ENCODE results near the gene CLEC4E.
A peak's percentile ranks its signal among the peaks of the same experiment; 100 is the strongest.
"Not testable (repeated sequence)": the region's sequence is repeated elsewhere in the genome, so short reads cannot be mapped to it uniquely, and the experiment has no call there.

Gene CLEC4E

GRCh38 chr12:8540831-8541230 lies at the start of gene CLEC4E:
Gene CLEC4E, minus strand, starts transcription at chr12:8540905. Its CDS starts 108 bp downstream, at chr12:8540797.
- H3K4me3 ChIP-seq (ENCODE audit: low read depth, low read length) = peak within 1 kb of the TSS; percentile 18
- DNase-seq (ENCODE audit: low read depth) = peak; percentile 62

- DNase-seq (ENCODE audit: low read depth) = no peak
- no peak overlapping the region for H3K4me3 ChIP-seq (ENCODE audit: low read depth, low read length)
- TF ChIP-seq POLR2A (IDR thresholded peaks at IDR 0.05; ENCODE audit: extremely low read depth, insufficient read length) = no peak
- TF ChIP-seq MAX (IDR thresholded peaks at IDR 0.05; ENCODE audit: low read depth, low read length) = no peak
- TF ChIP-seq MYC (IDR thresholded peaks at IDR 0.05; ENCODE audit: low read depth, low read length) = no peak
- TF ChIP-seq, protein P1, sequence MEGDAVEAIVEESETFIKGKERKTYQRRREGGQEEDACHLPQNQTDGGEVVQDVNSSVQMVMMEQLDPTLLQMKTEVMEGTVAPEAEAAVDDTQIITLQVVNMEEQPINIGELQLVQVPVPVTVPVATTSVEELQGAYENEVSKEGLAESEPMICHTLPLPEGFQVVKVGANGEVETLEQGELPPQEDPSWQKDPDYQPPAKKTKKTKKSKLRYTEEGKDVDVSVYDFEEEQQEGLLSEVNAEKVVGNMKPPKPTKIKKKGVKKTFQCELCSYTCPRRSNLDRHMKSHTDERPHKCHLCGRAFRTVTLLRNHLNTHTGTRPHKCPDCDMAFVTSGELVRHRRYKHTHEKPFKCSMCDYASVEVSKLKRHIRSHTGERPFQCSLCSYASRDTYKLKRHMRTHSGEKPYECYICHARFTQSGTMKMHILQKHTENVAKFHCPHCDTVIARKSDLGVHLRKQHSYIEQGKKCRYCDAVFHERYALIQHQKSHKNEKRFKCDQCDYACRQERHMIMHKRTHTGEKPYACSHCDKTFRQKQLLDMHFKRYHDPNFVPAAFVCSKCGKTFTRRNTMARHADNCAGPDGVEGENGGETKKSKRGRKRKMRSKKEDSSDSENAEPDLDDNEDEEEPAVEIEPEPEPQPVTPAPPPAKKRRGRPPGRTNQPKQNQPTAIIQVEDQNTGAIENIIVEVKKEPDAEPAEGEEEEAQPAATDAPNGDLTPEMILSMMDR (IDR thresholded peaks at IDR 0.05; ENCODE audit: low read depth, low read length) = no peak
Measured at GRCh38 chr12:8589679-8590078, 49.0 kb upstream of the CLEC4E start.

DNA sequence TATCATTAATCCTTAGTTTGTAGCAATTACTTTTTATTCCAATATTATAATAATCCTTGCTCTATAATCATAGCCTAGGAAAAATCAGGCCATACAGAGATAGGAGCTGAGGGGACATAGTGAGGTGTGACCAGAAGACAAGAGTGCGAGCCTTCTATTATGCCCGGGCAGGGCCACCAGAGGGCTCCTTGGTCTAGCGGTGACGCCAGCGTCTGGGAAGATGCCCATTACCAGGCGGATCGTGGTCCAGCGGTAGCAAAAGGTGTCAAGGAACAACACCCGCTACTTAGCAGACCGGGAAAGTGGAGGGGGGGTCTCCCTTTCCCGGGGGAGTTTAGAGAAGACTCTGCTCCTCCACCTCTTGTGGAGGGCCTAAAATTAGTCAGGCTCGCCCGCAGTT lies 43.8 kb upstream of the CLEC4E start:
- not testable (repeated sequence) for H3K4me3 ChIP-seq (ENCODE audit: low read depth, low read length); DNase-seq (ENCODE audit: low read depth)

DNA sequence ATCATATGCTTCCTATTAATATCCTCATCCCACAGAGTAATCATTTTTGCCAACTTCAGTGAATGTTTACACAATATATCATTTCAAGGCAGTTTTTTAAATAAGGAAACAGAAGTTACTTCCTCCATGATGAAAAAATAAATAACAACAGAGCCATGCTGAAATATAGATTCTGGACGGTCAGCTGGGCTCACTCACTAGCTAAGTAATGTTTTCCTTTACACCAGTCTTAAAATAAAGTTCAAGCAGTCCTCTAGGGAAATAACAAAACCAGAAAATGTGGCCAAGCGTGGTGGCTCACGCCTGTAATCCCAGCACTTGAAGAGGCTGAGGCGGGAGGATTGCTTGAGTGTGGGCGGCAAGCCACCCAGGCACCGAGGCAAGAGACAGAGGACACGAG lies 43.3 kb upstream of the CLEC4E start:
- DNase-seq (ENCODE audit: low read depth) = peak; percentile 24
- no peak for TF ChIP-seq POLR2A (IDR thresholded peaks at IDR 0.05; ENCODE audit: extremely low read depth, insufficient read length)
- TF ChIP-seq, protein P1 (IDR thresholded peaks at IDR 0.05; ENCODE audit: low read depth, low read length) = no peak
- no peak for TF ChIP-seq MAX (IDR thresholded peaks at IDR 0.05; ENCODE audit: low read depth, low read length)
- no peak for TF ChIP-seq MYC (IDR thresholded peaks at IDR 0.05; ENCODE audit: low read depth, low read length)
- H3K4me3 ChIP-seq (ENCODE audit: low read depth, low read length) = no peak overlapping the region

- DNase-seq (ENCODE audit: low read depth) = peak; percentile 18
- no peak for TF ChIP-seq MAX (IDR thresholded peaks at IDR 0.05; ENCODE audit: low read depth, low read length)
- TF ChIP-seq, protein P1 (IDR thresholded peaks at IDR 0.05; ENCODE audit: low read depth, low read length) = no peak
- no peak for TF ChIP-seq POLR2A (IDR thresholded peaks at IDR 0.05; ENCODE audit: extremely low read depth, insufficient read length)
- no peak for TF ChIP-seq MYC (IDR thresholded peaks at IDR 0.05; ENCODE audit: low read depth, low read length)
- no peak overlapping the region for H3K4me3 ChIP-seq (ENCODE audit: low read depth, low read length)
Measured at GRCh38 chr12:8581098-8581784, 40.5 kb upstream of the CLEC4E start.

GRCh38 chr12:8577879-8578278 lies 37.2 kb upstream of the CLEC4E start:
- H3K4me3 ChIP-seq (ENCODE audit: low read depth, low read length) = no peak overlapping the region
- TF ChIP-seq POLR2A (IDR thresholded peaks at IDR 0.05; ENCODE audit: extremely low read depth, insufficient read length) (no peak), MAX (IDR thresholded peaks at IDR 0.05; ENCODE audit: low read depth, low read length) (no peak)
- TF ChIP-seq, protein P1 (IDR thresholded peaks at IDR 0.05; ENCODE audit: low read depth, low read length) = no peak

DNA sequence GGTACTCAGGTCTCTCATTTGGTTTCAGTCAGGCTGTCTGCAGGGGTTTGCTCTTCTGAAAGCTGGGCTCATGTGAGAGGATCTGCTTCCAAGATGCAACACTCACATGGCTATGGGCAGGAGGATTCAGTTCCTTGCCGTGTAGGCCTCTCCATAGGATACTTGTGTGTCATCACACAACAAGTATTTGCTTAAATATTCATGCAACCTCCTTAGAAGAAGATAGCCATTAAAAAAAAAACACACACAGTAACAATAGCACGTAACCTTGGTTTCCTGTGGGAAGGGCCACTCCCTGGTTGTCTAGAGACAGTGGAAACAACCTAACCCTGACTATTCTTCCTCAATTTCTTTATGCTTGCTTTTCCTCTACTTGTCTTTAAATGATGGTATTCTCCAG lies 31.8 kb upstream of the CLEC4E start:
- H3K4me3 ChIP-seq (ENCODE audit: low read depth, low read length) = no peak overlapping the region
- no peak for TF ChIP-seq MYC (IDR thresholded peaks at IDR 0.05; ENCODE audit: low read depth, low read length)
- no peak for TF ChIP-seq MAX (IDR thresholded peaks at IDR 0.05; ENCODE audit: low read depth, low read length)
- TF ChIP-seq, protein P1 (IDR thresholded peaks at IDR 0.05; ENCODE audit: low read depth, low read length) = no peak
- no peak for TF ChIP-seq POLR2A (IDR thresholded peaks at IDR 0.05; ENCODE audit: extremely low read depth, insufficient read length)
- peak; percentile 34 for DNase-seq (ENCODE audit: low read depth)

More at GRCh38 chr12:8577879-8578278, 37.2 kb upstream of the CLEC4E start:
- no peak for DNase-seq (ENCODE audit: low read depth)

Measured in NB4 (cell line).